D721Med (cell line): ENCODE results near the gene SLC5A12.
"Not testable (repeated sequence)": the region's sequence is repeated elsewhere in the genome, so short reads cannot be mapped to it uniquely, and the experiment has no call there.

Experiments used
- DNase-seq: peaks from one replicate; pipeline ENCODE4 v3.0.0; 2011; ENCODE audit warnings: low spot score; ENCODE audit not compliant: insufficient read length
- FAIRE-seq: peaks from 2 replicates; lab custom pipeline; 2011; peaks lifted over from hg19 to GRCh38; lab: Jason Lieb, UNC
- CTCF ChIP-seq: IDR thresholded peaks from 2 replicates; pipeline ENCODE4 v1.5.1; 2012; ENCODE audit warnings: mild to moderate bottlenecking, control low read depth; ENCODE audit not compliant: insufficient read depth; ENCODE audit errors: missing control alignments

SLC5A12 gene

GRCh38 chr11:26662916-26663315, 58.9 kb downstream of the SLC5A12 start:
- TF ChIP-seq CTCF, result no peak
- DNase-seq (no peak), FAIRE-seq (no peak)

GRCh38 chr11:26655287-26655686, 66.6 kb downstream of the SLC5A12 start:
- no peak for TF ChIP-seq CTCF
- DNase-seq, result no peak
- no peak for FAIRE-seq

GRCh38 chr11:26651916-26652315, 69.9 kb downstream of the SLC5A12 start:
- TF ChIP-seq CTCF, result no peak
- no peak for DNase-seq
- no peak for FAIRE-seq

GRCh38 chr11:26649884-26650283, 72.0 kb downstream of the SLC5A12 start:
- no peak for DNase-seq
- peak; percentile 96 for TF ChIP-seq CTCF
- FAIRE-seq, result no peak

- FAIRE-seq, DNase-seq: not testable (repeated sequence)
Observed at GRCh38 chr11:26643314-26643713, 78.5 kb downstream of the SLC5A12 start.

- no peak for DNase-seq
- TF ChIP-seq CTCF, result no peak
- no peak for FAIRE-seq
Observed at GRCh38 chr11:26632691-26633159, 89.1 kb downstream of the SLC5A12 start.

- no peak for TF ChIP-seq CTCF
- DNase-seq, result no peak
- FAIRE-seq, result no peak
Observed at GRCh38 chr11:26626346-26626745, 95.5 kb downstream of the SLC5A12 start.

GRCh38 chr11:26623076-26623659, 98.7 kb downstream of the SLC5A12 start:
- no peak for TF ChIP-seq CTCF
- no peak for DNase-seq
- no peak for FAIRE-seq
